NOMO-1 (cell line): ENCODE data around the gene ANK2.
"Not testable (repeated sequence)": the region's sequence is repeated elsewhere in the genome, so short reads cannot be mapped to it uniquely, and the experiment has no call there.

Source experiments
- DNase-seq, 2 experiments: peaks; one replicate each; lab custom pipeline; 2025; ENCODE audit not compliant: unreplicated experiment in 2 of 2; lab: John Stamatoyannopoulos, UW

The ANK2 gene

GRCh38 chr4:113050837-113051236 lies 1.4 kb downstream of the ANK2 start:
- no peak for DNase-seq

GRCh38 chr4:113051361-113051760 lies 1.9 kb downstream of the ANK2 start:
- no peak for DNase-seq

- DNase-seq, result no peak
These were observed 3.0 kb downstream of the ANK2 start for GRCh38 chr4:113052379-113052951.

- no peak for DNase-seq
These were observed 4.4 kb downstream of the ANK2 start for GRCh38 chr4:113053883-113054282.

- DNase-seq, result no peak
These were observed 6.9 kb downstream of the ANK2 start for GRCh38 chr4:113056318-113056717.

GRCh38 chr4:113057891-113058290 lies 8.4 kb downstream of the ANK2 start:
- DNase-seq, result no peak

- DNase-seq, result no peak
These were observed 10.2 kb downstream of the ANK2 start for GRCh38 chr4:113059449-113060182.

GRCh38 chr4:113060853-113061252 lies 11.4 kb downstream of the ANK2 start:
- no peak for DNase-seq

GRCh38 chr4:113064244-113064643 lies 14.8 kb downstream of the ANK2 start:
- DNase-seq, result no peak

GRCh38 chr4:113065629-113066028 lies 16.2 kb downstream of the ANK2 start:
- no peak for DNase-seq

GRCh38 chr4:113068771-113069170 lies 19.3 kb downstream of the ANK2 start:
- not testable (repeated sequence) for DNase-seq

- no peak for DNase-seq
These were observed 19.9 kb downstream of the ANK2 start for GRCh38 chr4:113069212-113069892.

GRCh38 chr4:113070755-113071154 lies 21.3 kb downstream of the ANK2 start:
- no peak for DNase-seq

GRCh38 chr4:113071274-113071673 lies 21.8 kb downstream of the ANK2 start:
- no peak for DNase-seq

GRCh38 chr4:113071805-113072204 lies 22.4 kb downstream of the ANK2 start:
- no peak for DNase-seq

- DNase-seq, result no peak
These were observed 24.1 kb downstream of the ANK2 start for GRCh38 chr4:113073451-113074005.

- DNase-seq, result no peak
These were observed 28.1 kb downstream of the ANK2 start for GRCh38 chr4:113077575-113077974.

- no peak for DNase-seq
These were observed 28.6 kb downstream of the ANK2 start for GRCh38 chr4:113078066-113078465.

- DNase-seq, result no peak
These were observed 30.6 kb downstream of the ANK2 start for GRCh38 chr4:113080050-113080449.

- no peak for DNase-seq
These were observed 31.2 kb downstream of the ANK2 start for GRCh38 chr4:113080624-113081023.

- DNase-seq, result no peak
These were observed 33.9 kb downstream of the ANK2 start for GRCh38 chr4:113083346-113083745.
